Gastrocnemius medialis (tissue), 4 donors: ENCODE results near the gene UBE3C. TPM values are rescaled to one million over a fixed set of nuclear protein-coding genes. Genes with fewer than 3 reads are reported as not detected.

ENCODE experiments used
- ATAC-seq, 2 donors: fragments of 150-250 bp; one replicate each; pipeline ENCODE4 v1.9.1; 2016
- DNase-seq, 2 donors: peaks; one replicate each; pipeline ENCODE4 v3.0.0-alpha.2; 2019
- H3K27ac ChIP-seq, 4 donors: fragments of 200-600 bp; sonication (generic); 1 replicate in 1 of 4; 2 replicates in 3 of 4; pipeline ENCODE4 v1.5.1; 2016 to 2018; ENCODE audit warnings: mild to moderate bottlenecking in 2 of 4, moderate library complexity in 1 of 4
- H3K27me3 ChIP-seq, 3 donors: fragments of 200-600 bp; sonication (generic) in 2 of 3; 1 replicate in 1 of 3; 2 replicates in 2 of 3; pipeline versions ENCODE4 v1.5.1 to v1.6.0; 2016 to 2019; ENCODE audit warnings: mild to moderate bottlenecking in 1 of 3, moderate library complexity in 1 of 3
- H3K36me3 ChIP-seq, 2 donors: fragments of 200-600 bp; sonication (generic) in 1 of 2; one replicate each; pipeline ENCODE4 v1.5.1; 2017 to 2018
- H3K4me1 ChIP-seq, 2 donors: fragments of 200-600 bp; sonication (generic) in 1 of 2; one replicate each; pipeline ENCODE4 v1.5.1; 2016 to 2017; ENCODE audit warnings: mild to moderate bottlenecking in 2 of 2
- H3K4me3 ChIP-seq, 4 donors: fragments of 200-600 bp; sonication (generic) in 3 of 4; 1 replicate in 1 of 4; 2 replicates in 3 of 4; pipeline ENCODE4 v1.5.1; 2016 to 2019; ENCODE audit warnings: mild to moderate bottlenecking in 2 of 4
- H3K9me3 ChIP-seq, 3 donors: fragments of 200-600 bp; sonication (generic) in 2 of 3; 1 replicate in 1 of 3; 2 replicates in 2 of 3; pipeline ENCODE4 v1.5.1; 2016 to 2019
- CTCF ChIP-seq, 5 experiments: fragments of 450-650 bp in 3 of 5; fragments of 200-600 bp in 2 of 5; sonication (generic) in 2 of 5; IDR thresholded peaks in 4 of 5; conservative IDR thresholded peaks in 1 of 5; 1 replicate in 4 of 5; 2 replicates in 1 of 5; pipeline ENCODE4 v1.5.1; 2016 to 2019; ENCODE audit warnings: antibody characterized with exemption in 5 of 5, mild to moderate bottlenecking in 3 of 5, moderate library complexity in 3 of 5
- POLR2A ChIP-seq, 2 donors: fragments of 450-650 bp; IDR thresholded peaks; one replicate each; pipeline ENCODE4 v1.6.1; 2017; ENCODE audit warnings: antibody characterized with exemption in 2 of 2, mild to moderate bottlenecking in 2 of 2, moderate library complexity in 2 of 2
- in situ Hi-C, 4 donors: fragments of 200-750 bp; cut with MboI; loops; one replicate each; pipeline versions ENCODE4 v1.15.0 to v1.8.0; 2017; ENCODE audit warnings: low sequenced_read_pairs in 4 of 4
- intact Hi-C: fragments of 100-400 bp; cut with DNase I; formaldehyde crosslinking; loops from one replicate; pipeline ENCODE4 v1.15.1; 2023; ENCODE audit warnings: low total_unique reads
- total RNA-seq, 4 donors: library from RNA; depleted of rRNA; stranded (reverse); fragments of >200 nt; gene quantifications; one replicate each; pipeline versions ENCODE4 v1.1.0 to v1.2.3, GENCODE V29; 2016

The UBE3C gene
- total RNA-seq, 4 donors from 2014 or later = 64.4 to 123 (median 76.3) TPM

GRCh38 chr7:157224627-157225026 lies 85.9 kb downstream of the UBE3C start:
- no peaks in the 10 kb centered on the region for H3K4me1 ChIP-seq
- no peaks in the 10 kb centered on the region for H3K9me3 ChIP-seq
- H3K36me3 ChIP-seq = peaks cover 0 to 48% of the 10 kb centered on the region in 2 donors
- no peak overlapping the region for H3K4me3 ChIP-seq
- intact Hi-C loops = no loop called here
- no peak overlapping the region for H3K27ac ChIP-seq
- in situ Hi-C loops = no loop called here
- DNase-seq (no peak), ATAC-seq (no peak)
- TF ChIP-seq POLR2A (IDR thresholded peaks at IDR 0.05) (no peak), CTCF (IDR thresholded peaks at IDR 0.05 in 4 of 5, conservative IDR thresholded peaks at IDR 0.05 in 1 of 5) (peak in 1 of 5 experiments; percentile 8)
- no peaks in the 10 kb centered on the region for H3K27me3 ChIP-seq

GRCh38 chr7:157228864-157229422 lies 90.2 kb downstream of the UBE3C start:
- no peaks in the 10 kb centered on the region for H3K9me3 ChIP-seq
- ATAC-seq (no peak), DNase-seq (no peak)
- peaks cover 0 to 46% of the 10 kb centered on the region in 2 donors for H3K36me3 ChIP-seq
- H3K27ac ChIP-seq = no peak overlapping the region
- no peaks in the 10 kb centered on the region for H3K27me3 ChIP-seq
- intact Hi-C loops = no loop called here
- no peak overlapping the region for H3K4me3 ChIP-seq
- TF ChIP-seq POLR2A (IDR thresholded peaks at IDR 0.05) = no peak
- no peak for TF ChIP-seq CTCF (IDR thresholded peaks at IDR 0.05 in 4 of 5, conservative IDR thresholded peaks at IDR 0.05 in 1 of 5)
- in situ Hi-C loops = no loop called here
- no peaks in the 10 kb centered on the region for H3K4me1 ChIP-seq

GRCh38 chr7:157233677-157234076 lies 95.0 kb downstream of the UBE3C start:
- intact Hi-C loops (no loop called here), in situ Hi-C loops (no loop called here)
- ATAC-seq = no peak
- no peak overlapping the region for H3K27ac ChIP-seq
- H3K9me3 ChIP-seq = no peaks in the 10 kb centered on the region
- no peaks in the 10 kb centered on the region for H3K27me3 ChIP-seq
- peaks cover 0 to 26% of the 10 kb centered on the region in 2 donors for H3K36me3 ChIP-seq
- no peak overlapping the region for H3K4me3 ChIP-seq
- no peaks in the 10 kb centered on the region for H3K4me1 ChIP-seq
- no peak for TF ChIP-seq POLR2A (IDR thresholded peaks at IDR 0.05)
- TF ChIP-seq CTCF (IDR thresholded peaks at IDR 0.05 in 4 of 5, conservative IDR thresholded peaks at IDR 0.05 in 1 of 5) = no peak
- no peak for DNase-seq

- no peak for ATAC-seq
- DNase-seq = no peak
- in situ Hi-C loops = no loop called here
- no peak for TF ChIP-seq CTCF (IDR thresholded peaks at IDR 0.05 in 4 of 5, conservative IDR thresholded peaks at IDR 0.05 in 1 of 5)
- no peak for TF ChIP-seq POLR2A (IDR thresholded peaks at IDR 0.05)
- peaks cover 0 to 26% of the 10 kb centered on the region in 2 donors for H3K36me3 ChIP-seq
- H3K9me3 ChIP-seq = no peaks in the 10 kb centered on the region
- H3K4me3 ChIP-seq = no peak overlapping the region
- intact Hi-C loops = no loop called here
- no peak overlapping the region for H3K27ac ChIP-seq
- no peaks in the 10 kb centered on the region for H3K27me3 ChIP-seq
- no peaks in the 10 kb centered on the region for H3K4me1 ChIP-seq
These were observed 95.5 kb downstream of the UBE3C start for GRCh38 chr7:157234271-157234670.
